NCI-H226 (cell line): ENCODE measurements around the gene SLC22A2.
A peak's percentile ranks its signal among the peaks of the same experiment; 100 is the strongest.

ENCODE experiments used
- DNase-seq: peaks from one replicate; pipeline ENCODE4 v3.0.0-alpha.2; 2015

SLC22A2 gene

DNA sequence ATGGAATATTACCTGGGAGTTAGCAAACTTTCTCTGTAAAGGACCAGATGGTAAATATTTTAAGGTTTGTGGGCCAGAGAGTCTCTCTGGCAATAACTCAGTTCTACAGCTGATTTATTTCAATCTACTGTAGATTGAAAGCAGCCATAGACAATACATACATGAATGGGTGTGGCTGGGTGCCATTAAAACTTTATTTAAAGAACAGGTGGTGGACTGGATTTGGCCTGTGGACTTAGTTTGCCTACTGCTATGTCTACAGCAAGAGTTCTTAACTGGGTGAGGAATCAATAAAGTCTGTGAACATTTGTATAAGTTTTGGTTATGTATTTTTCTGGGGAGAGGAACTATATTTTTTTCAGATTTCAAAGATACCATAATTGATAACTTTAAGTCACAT, 55.1 kb downstream of the SLC22A2 start:
- DNase-seq: no peak

DNA sequence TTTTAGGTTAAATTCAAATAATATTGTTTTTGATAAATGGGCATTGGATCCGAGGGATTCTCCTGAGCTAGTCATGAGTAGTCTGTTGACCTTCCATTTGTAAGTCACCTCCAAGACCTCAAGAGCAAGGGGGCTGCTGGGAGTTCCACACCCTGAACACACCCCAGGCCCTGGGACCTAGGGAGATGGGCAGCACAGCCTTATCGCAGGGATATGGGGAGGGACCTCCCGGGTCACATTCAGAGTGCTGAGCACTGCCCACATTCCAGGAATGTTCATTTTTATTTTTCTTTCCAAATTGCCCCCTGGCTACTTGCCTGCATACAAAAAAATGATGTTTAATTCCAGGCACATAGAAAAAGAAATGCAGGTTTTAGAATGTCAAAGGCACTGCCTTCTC, 55.5 kb downstream of the SLC22A2 start:
- no peak for DNase-seq

DNA sequence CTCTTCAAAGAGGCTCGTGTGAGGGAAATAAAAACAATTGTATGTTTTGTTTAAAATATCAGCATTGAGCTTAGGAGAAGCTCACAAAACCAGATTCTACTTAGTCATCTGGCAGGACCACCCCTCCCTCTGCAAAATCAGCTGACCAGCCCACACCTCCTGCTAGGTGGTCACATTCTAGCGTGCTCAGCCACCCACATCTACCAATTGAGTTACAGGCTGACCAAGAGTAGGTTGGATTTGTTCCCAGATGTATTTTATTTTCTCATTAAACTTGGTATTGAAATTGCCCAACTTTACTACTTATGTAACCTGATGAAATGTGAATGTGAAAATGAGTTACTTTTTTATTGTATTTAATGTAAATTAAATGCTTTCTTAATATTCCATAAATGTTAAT, 56.2 kb downstream of the SLC22A2 start:
- DNase-seq: no peak

DNA sequence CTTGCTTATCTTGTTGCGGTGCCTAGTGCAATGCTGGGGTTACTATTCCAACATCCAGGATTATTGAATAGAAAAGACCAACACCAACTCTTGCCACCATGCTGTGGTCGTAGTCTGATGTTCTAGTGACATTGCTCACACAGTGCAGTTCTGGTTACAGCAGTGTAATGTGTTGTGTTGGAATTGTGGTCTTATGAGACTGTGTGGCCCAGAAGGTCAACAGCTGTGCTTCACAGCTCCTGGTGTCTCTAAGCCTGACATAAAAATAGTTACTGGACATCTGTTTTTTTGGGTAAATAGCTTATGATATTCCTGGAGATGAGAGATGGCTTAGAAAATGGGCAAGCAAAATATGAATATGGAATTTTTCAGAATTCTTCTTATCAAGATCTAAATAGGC, 57.6 kb downstream of the SLC22A2 start:
- DNase-seq: no peak

DNA sequence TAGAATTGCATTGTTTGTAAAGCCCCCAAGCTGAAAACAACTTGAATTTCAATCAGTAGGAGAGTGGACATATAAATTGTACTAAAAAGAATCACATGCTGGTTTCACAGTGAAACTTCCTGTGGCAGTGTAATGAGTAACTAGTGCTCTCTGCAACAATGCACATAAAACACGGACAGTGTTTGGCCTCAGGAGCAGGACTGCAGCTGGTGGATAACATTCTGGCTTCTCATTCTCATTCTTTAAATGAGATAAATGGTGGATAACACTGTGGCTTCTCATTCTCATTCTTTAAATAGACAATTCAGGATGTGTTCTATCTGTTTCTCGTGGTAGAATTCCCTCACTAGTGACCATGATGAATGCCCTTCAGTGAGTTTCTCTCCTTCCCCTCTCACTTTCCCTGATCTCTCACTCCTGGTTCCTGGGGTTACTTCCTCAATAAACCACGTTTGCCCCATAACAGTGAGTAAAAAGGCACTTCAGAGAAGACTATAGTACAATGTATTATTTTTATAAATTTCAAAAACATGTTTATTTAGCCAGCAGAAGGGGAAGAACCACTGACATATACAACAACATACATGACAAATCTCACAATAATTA, 59.9 kb downstream of the SLC22A2 start:
- no peak for DNase-seq

DNA sequence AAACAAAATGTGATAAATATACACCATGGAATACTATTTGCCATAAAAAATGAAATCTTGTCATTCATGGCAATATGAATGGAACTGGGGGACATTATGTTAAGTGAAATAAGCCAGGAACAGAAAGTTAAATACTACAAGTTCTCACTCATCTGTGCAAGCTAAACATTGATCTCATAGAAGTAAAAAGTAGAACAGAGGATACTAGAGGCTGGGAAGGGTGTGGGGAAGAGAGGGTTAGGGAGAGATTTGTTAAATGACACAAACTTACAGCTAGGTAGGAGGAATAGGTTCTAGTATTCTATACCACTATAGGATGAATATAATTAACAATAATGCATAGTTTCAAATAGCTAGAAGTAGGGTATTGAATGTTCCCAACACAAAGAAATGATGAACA, 61.0 kb downstream of the SLC22A2 start:
- DNase-seq: no peak

DNA sequence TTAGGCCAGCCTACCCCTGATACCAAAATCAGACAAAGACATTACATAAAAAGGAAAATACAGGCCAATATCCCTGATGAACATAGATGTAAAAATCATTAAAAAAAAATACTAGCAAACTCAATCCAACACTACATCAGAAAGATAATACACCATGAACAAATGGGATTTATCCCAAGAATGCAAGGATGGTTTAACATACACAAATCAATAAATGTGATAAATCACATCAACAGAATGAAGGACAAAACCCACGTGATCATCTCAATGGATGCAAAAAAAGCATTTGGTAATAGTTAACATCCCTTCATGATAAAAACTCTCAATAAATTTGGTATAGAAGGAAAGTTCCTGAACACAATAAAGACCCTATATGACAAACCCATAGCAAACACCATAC, 63.8 kb downstream of the SLC22A2 start:
- DNase-seq: no peak

DNA sequence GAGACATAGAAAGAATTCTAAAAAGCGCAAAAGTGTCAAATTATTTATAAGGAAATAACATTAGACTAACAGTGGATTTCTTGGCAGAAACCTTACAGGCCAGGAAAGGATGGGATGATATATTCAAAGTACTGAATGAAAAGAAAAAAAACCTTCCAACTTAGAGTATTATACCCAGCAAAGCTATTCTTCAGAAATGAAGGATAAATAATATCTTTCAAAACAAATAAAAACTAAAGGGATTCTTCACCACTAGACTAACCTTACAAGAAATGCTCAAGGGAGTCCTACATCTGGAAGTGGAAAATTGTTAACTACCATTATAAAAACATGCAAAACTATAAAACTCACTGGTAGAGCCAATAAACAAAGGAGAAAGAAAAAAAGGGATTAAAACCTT, 65.8 kb downstream of the SLC22A2 start:
- DNase-seq: no peak

DNA sequence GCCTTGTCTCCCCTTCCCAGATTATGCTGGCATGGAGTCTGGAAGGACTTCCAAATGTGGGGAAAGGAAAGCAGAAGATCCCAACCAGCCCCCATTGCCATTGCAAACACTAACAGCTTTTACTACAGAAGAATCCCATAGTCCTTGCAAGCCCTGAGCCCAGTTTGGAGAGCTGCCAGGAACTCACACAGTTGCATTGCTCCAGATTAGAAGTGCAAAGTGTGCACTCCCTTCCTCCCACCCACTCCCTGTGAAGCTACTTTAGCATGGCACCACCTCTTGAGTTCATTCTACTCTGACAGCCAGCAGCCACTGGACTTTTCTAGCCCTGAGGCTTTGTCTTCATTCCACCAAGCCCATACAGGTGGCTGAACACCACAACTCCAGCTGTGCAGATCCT, 67.6 kb downstream of the SLC22A2 start:
- no peak for DNase-seq

DNA sequence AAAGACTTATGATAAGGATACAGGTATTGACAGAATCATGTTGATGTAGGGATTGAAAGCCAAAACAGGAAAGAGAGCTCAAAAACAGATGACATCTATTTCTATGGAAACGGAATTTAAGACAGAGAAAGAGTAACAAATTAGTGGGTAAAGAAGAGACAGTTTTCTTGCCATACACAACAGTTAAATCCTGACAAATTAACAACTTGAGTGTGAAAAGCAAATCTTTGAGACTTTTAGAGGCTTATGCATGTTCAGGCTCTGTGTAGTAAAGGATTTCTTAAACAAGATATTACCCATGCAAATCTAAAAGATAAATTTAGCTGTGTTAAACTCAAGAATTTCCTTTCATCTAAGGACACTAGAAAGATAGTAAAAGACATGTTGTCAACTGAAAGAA, 68.5 kb downstream of the SLC22A2 start:
- DNase-seq: no peak

DNA sequence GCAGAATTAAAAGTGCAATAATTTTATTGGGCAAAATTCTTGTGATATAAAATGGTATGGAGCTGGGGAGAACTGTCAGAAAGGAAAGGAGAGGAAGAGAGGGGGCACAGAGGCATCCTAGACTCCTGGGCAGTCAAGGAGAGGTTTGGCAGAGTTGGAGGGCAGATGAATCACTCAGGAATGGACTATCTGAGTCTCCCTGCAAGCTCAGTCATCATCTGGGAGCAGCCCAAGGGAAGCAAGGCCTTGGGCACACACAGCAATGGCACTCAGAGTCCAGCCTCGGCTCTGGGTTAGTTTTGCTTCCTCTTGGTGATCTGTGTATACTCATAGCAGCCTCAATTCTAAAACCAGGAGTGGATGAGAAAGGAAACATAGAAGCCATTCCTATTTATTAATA, 69.8 kb downstream of the SLC22A2 start:
- DNase-seq: peak; percentile 78

DNA sequence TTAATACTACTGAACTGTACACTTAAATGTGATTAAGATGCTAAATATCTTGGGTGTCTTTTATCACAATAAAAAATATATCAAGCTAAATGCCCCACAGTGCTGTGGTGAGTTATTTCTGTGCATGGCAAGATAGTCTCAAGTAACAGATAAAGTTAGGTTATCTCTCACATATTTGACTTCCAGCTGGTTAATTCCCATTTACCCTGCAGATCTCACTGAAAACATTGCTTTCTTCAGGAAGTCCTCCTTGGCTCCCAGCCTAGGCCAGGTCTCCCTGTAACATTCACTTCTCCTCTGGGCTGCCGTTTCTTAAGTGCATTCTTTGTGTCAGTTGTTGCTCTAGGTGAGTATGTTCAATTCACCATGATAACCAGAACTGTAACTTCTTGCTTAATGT, 77.9 kb downstream of the SLC22A2 start:
- DNase-seq: peak; percentile 73

DNA sequence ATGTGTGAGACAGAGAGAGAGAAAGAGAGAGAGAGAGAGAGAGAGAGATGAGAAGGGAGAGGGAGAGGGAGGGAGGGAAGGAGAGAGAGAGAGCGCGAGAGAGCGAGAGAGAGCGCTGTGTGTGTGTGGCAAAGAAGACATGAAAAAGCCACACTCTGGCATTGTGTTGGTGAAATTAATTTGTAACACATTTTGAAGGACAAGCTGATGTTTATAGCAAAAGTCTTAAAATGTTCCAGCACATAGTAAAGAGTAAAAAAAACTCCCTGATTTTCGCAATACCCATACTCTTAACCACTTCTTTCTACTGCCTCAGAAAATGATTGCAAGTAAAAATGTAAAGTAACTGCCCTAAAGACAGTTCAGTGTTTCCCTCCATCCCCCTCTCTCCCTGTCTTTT, 80.3 kb downstream of the SLC22A2 start:
- DNase-seq: peak; percentile 13

DNA sequence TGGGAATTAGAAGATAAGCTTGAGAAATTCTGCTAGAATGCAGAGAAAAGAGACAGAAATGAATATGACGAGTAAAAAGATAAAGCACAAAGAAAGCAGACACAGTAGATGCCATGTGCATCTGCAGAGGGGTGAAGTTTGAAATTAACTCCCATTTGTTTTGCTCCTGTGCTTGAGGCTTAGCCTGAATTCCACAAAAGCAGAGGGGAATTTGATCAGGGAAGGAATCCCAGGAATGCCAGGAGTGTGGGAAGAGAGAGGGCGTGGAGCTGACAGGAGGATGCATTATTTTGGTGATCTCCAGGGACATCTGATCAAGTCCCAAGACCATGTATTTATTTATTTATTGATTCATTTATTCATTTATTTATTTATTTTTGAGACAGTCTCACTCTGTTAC, 81.4 kb downstream of the SLC22A2 start:
- DNase-seq: no peak

DNA sequence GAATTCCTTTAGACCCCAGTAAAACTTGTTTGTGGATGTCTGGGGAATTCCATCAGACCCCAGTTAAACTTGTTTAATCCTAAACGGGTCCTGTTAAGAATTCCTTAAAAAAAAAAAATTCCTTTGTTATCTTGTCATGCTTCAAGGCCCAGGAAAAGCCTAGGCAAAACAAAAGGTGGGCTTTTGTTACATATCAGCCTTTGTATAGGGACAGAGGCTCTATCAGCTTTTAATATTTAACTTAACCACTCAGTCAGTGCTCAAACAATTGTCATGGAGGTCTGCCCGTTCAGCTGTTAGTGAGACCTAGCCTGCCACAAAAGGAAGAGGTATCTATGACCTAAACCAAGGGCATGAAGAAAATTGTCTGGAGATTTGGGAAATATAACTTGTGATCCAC, 83.9 kb downstream of the SLC22A2 start:
- DNase-seq: no peak

DNA sequence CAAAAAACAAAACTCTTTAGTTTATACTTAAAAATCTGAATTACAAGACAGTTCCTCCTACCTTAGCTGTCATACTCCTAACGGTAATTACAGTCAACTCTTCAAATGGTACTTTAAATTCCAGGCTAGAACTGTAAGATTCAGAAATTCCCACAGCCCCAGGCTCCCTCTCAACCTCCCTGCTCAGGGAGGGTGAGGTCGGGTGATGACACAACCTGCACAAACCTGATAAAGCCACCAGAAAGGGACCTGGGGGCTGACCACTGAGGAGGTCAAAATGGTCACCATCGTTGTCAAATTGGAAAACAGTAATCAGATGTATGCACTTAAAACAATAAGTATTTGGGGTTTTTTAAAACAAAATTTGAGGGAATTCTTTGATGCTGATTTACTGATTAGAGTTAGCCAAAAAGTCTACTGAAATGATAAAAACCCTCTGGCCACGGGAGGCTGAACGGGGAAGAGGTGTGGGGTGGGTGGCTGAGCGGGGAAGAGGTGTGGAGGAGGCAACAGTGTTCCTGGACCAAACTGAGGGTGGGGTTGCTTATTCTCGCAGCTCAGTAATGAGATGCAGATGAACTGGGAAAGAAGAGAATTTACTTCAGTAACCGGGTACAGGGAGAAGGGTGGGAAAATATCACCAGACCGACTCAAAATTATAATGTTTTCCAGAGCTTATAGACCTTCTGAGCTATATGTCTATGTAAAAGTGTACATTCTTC, 84.7 kb downstream of the SLC22A2 start:
- DNase-seq: no peak

DNA sequence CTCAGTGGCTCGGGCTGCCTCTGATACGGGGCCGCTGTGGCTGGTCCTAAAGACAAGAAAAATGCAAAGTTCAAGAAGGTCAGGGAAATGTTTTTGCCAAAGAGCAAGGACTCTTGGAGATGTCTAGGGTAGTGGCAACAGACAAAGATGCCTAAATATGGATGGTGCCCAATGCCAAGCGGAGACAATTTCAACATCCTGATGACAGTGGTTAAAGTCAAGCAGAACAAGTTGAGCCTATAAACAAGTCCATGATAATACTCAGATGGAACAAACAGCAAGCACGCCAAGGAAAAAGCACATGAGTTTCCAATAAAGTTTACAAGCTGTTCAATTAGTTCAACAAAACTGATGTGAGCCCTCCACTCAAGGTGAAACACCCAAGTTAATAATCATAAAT, 85.9 kb downstream of the SLC22A2 start:
- DNase-seq: no peak

DNA sequence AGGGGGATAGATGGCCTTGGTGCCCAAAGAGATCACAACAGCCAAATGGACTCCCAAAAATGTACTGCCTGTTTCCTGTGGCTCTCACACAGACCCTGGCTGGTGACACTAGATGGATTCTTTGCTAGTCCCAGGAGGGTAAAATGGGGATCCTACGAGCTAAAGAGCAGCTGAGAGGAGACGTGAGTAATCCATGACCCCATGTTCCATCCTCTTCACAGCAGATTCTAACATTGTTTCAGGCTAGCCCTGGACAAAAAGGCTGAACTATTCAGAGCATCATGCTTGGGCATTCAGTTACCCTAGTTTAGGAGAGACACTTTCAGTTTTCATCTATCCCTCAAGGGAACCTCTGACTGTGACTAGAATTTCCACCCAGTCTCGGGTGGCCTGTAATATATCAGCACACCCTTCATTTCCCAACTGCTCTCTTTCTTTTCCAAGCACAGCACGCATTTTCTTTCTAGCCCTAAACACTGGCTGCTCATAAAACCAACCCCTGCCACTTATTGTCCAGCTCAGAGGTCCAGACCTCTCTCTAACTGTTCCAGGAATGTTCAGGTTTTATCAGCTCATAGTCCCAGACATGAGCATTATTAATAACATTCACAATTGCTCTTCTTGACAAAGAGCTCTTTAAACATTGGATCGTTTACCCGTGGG, 88.5 kb downstream of the SLC22A2 start:
- DNase-seq: no peak

DNA sequence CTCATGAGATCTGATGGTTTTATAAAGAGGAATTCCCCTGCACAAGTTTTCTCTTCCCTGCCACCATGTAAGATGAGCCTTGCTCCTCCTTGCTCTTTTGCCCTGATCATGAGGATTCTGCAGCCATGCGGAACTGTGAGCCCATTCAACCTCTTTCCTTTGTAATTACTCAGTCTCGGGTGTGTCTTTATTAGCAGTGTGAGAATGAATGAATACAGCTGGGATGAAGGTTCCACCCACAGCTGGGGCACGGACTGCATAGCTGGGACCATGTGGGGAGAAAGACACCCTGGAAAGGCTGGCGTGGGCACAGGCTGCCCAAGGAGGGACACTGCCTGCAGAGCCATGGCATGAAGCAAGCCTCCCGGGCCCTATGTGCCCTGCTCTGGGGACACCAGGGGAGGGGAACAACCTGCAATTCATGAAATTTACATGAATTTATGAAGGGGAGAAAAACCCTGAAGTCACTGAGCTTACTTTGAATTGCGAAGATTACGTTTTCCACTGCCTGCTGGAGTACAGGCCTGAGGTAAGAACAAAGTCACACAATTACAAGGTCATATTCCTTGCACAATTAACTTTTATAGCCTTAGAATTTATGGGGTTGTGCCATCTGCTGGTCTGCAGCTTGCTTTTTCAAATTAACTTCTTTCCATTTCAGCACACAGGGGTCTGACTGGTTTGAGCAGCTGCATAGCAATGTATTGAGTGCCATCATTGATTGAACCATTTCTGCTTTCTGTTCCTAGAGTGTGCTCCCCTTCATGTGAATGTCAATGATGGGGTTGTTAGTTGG, 90.8 kb downstream of the SLC22A2 start:
- no peak for DNase-seq
